ENCODE data around the gene TDRD1. TPM values are rescaled to one million over a fixed set of nuclear protein-coding genes. Genes with fewer than 3 reads are reported as not detected.

Gene TDRD1
- polyA plus RNA-seq, 3 donors = 0.11 to 0.25 (median 0.13) TPM

DNA sequence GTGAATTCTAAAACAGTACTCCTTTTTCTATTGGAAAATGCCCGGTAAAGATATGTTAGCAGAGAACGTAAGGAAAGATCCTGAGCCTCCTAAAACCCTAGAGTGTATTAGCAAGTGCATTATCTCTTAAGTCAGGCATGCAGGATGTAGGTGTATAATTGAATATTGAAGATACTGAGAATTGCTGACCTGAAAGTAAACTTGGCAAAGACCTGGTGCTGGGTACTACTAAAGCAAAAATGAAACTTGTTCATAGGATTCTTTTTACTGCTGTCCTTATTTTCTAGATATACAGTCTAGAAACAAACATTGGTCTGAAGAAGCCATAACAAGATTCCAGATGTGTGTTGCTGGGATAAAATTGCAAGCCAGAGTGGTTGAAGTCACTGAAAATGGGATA lies 41.1 kb downstream of the TDRD1 start:
- no peak overlapping the region for H3K27ac ChIP-seq (ENCODE audit: low read depth, low read length)
- 82 to 94% (median 88%) methylated on average over 2 of the region's 2 CpGs for whole genome bisulfite sequencing, 3 donors

DNA sequence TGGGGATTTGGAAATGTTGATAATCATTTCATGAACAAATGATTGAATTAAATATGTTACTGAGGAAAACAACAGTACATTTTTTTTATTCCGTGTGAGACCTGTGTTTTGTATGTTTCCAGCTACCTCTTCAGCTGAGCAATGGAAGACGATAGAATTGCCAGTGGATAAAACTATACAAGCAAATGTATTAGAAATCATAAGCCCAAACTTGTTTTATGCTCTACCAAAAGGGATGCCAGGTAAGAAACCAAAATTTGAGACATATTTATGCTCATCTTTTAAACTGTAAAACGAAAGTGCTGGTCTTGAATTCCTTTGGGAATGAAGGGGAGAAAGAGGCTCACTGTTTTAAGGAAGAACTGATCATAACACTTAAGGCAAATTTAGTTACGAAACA lies 42.1 kb downstream of the TDRD1 start:
- H3K27ac ChIP-seq (ENCODE audit: low read depth, low read length) = no peak overlapping the region
- WGBS, 3 donors = 79 to 83% (median 79%) methylated on average over 4 of the region's 4 CpGs

DNA sequence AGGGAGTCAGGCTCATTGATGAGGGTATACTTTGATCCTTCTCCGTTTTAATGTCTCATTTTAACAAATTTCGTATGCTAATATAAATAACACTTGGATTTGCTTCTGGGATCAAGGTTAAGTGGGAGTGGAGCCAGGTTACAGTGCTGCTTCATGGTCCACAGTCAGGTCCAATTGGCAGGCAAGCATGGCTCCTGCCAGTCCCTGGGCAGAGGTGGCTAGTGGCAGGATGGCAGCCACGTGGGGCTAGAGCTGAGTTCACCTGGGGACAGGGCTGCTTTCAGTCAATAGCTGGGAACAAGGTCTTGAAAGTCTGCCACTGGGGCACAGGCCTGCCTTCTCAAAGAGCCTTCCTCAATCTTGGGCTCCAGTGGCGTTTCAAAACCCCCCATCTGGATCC lies 43.9 kb downstream of the TDRD1 start:
- 70 to 88% (median 84%) methylated on average over 4 of the region's 4 CpGs for WGBS, 3 donors
- no peak overlapping the region for H3K27ac ChIP-seq (ENCODE audit: low read depth, low read length)

DNA sequence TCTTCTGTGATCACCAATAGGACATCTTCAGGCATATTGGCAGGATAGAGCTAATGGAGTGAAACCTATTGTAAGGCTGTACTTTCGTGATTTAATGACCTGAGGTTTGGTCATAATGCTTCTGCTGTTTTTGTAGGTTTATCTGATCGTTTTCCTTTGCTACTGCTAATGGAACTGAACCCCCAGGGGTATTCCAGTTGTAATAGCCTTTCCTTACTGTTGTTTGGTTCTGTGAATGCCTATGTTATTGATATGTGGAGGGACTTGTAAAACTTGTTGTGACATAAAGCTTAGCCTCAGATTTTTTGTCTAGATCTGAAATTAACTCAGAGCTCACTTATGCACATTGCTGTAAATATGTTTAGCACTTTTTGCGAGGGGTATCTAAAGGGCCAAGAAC lies 49.0 kb downstream of the TDRD1 start:
- WGBS, 3 donors = 63 to 70% (median 67%) methylated on average over 3 of the region's 3 CpGs
- no peak overlapping the region for H3K27ac ChIP-seq (ENCODE audit: low read depth, low read length)

DNA sequence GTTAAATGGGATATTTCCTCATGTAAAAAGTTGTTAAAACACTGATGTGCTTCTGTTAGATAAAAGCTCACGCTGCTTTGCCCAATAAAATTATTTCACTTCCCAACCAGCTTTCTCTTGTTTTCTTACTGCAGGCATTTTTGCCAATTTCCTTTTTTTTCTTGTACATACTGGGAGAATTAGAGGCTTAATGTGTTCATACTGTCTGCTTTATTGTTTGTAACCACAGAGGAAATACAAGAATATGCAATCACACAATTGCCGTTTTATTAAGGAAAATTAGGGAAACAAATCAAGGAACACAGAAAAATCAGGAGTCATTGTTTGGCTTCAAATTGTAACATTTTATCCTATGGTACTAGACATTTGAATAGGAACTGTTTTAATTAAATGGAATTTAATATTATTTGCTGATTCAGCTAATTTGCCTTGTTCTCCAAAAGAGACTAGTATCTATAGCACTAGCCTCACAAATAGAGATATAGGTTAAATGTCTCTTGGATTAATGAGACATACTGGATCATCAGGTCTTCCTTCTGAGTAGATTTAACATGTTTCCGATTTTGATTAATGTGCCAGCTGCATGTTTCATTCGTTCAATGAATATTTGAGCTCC lies 53.5 kb downstream of the TDRD1 start:
- H3K27ac ChIP-seq (ENCODE audit: low read depth, low read length) = no peak overlapping the region
- 68 to 87% (median 73%) methylated on average over 4 of the region's 4 CpGs for WGBS, 3 donors

DNA sequence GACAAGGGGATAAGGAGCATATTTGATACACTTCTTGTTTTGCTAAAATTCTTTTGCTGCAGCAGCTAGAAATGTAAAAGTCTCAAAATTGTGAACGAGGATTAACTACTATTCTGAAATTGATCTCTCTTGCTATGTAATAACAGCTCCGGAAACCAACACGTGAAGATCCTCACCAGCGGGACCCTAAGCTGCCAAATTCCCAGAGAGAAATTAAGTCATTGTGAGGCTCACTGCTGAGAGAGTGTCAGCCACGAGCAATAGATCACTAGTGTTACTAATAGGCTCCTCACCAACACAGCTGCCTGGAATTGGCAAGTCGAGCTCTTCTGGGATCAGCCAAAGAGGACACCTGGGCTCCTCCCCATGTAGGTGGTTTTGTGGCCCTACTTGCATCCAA lies 54.3 kb downstream of the TDRD1 start:
- no peak overlapping the region for H3K27ac ChIP-seq (ENCODE audit: low read depth, low read length)
- WGBS, 3 donors = 44 to 62% (median 52%) methylated on average over 6 of the region's 6 CpGs

DNA sequence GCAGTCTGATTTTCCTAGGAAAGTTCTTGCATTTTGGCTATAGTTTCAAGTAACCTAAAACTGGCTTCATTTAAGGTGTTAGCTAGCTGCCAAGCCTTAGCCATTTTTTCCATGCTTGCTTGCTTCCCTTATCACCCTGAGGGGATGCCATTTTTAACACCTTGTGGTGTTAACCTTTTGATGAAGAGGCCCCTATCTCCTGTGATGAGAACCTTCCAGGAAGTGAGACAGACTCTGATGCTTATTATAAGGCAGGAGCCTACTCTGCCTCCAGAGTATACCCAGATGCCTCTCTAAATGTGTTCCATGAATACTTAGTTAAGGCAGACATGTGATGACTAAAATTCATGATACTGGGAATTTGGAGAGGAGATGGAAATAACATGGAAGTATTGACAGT lies 55.0 kb downstream of the TDRD1 start:
- no peak overlapping the region for H3K27ac ChIP-seq (ENCODE audit: low read depth, low read length)

DNA sequence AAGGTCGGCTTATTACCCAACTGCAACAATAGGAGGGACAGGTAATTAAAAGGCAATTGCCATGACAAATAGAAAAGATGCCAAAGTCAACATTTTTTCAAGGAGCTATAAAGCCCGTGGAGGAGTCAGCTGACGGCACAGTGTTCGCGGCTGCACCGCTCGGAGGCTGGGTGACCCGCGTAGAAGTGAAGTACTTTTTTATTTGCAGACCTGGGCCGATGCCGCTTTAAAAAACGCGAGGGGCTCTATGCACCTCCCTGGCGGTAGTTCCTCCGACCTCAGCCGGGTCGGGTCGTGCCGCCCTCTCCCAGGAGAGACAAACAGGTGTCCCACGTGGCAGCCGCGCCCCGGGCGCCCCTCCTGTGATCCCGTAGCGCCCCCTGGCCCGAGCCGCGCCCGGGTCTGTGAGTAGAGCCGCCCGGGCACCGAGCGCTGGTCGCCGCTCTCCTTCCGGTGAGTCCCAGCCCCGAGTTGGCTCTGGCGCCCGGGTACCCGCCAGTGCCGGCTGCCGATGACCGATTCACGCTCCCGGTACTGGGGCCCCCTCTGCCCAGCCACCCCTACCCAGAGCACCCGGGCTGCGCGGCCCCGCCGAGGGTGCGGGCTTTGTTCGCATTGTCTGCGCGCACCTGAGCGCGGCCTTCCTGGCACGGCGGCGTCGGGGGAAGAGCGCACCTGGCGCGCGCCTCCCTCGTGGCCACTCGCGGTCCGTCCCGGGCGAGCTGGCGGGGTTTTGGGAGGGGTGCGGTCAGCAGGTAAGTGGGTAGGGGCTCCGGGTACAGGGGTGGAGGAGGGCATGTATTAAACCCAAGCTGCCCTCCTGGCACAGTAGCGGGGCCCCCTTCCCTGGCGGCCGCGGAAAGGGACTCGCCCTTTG lies 60.2 kb downstream of the TDRD1 start, which contains the start of gene VWA2:
VWA2 (plus strand) TSS at position 138 of the 877 bp plus-strand sequence. CDS start 9,460 bp downstream, outside the sequence.
- no peak within 1 kb of the TSS for H3K27ac ChIP-seq (ENCODE audit: low read depth, low read length)
- 6 to 8% (median 8%) methylated on average over 58 to 79 of the region's 79 CpGs for WGBS, 3 donors

DNA sequence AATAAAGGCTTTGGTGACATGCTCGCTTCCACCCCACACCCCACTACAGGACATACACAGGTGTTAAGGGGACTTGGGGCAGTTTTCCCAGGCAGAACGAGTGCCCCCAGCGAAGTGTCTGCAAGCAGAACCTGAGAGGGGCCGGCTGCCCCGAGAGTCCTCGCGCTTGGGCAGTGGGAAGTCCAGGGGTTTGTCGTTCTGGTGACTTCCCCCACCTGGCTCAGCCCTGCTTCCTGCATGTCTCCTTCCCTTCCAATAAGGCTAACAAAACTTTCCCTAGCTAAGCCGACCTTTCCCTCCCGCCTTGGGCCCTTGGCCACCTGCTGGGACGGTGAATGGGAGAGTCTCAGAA lies 60.8 kb downstream of the TDRD1 start:
- H3K27ac ChIP-seq (ENCODE audit: low read depth, low read length) = no peak overlapping the region

DNA sequence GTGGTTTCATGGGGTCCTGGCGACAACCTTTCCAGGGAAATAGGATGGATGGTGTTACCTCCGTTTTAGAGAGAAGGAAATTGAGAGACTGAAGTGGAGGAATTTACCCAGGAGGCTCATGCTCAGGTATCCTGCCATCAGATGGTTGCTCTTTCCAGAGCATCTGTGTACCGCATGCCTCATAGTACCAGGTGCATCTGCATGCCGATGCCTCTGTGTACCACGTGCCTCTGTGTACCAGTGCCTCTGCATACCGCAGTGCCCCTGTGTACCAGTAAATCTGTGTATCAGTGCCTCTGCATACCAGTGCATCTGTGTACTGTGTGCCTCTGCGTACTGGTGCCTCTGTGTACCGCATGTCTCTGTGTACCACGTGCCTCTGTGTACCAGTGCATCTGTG lies 63.1 kb downstream of the TDRD1 start:
- 85 to 94% (median 90%) methylated on average over 9 of the region's 9 CpGs for WGBS, 3 donors
- H3K27ac ChIP-seq (ENCODE audit: low read depth, low read length) = no peak overlapping the region

More for the DNA sequence above, 60.8 kb downstream of the TDRD1 start:
- WGBS, 3 donors = 61 to 69% (median 69%) methylated on average over 11 of the region's 11 CpGs

DNA sequence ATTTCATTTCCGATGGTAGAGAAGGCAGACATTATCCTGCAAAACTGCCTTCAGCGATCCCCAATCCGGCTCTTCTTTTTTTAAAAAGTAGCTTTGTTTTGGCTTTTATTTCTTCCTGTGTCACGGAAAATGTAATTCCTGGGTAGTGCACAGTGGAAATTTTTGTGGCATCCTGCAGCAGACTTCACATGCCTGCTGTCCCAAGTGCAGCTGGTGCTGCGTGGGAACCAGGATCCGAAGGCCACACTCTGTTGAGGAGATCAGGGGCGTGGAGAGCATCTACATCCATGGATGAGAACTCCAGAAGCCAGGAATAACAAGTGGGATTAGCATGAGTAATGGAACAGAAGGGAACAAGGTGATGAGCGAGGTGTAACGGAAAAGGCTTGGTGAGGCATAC lies 64.5 kb downstream of the TDRD1 start:
- WGBS, 3 donors = 67 to 84% (median 73%) methylated on average over 9 of the region's 9 CpGs
- H3K27ac ChIP-seq (ENCODE audit: low read depth, low read length) = no peak overlapping the region

DNA sequence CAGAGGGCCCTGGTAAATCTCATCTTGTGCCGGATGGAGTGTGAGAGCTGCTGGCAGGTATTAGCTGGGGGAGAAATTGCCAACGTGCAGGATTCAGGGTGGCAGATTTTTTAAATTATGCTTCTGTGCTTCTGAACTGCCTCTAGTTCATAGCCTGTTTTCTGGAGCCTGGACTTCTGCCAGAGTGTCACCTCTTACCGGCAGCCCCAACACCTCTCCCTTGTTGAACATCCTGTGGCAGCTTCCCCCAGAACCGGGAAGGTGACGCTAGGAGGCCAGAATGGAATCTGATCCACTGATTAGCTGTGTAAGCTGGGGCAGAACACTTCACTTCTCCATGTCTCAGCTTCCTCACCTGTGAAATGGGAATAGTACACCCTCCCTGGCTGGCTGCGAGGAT lies 65.0 kb downstream of the TDRD1 start:
- H3K27ac ChIP-seq (ENCODE audit: low read depth, low read length) = no peak overlapping the region
- WGBS, 3 donors = 47 to 54% (median 49%) methylated on average over 6 of the region's 6 CpGs

DNA sequence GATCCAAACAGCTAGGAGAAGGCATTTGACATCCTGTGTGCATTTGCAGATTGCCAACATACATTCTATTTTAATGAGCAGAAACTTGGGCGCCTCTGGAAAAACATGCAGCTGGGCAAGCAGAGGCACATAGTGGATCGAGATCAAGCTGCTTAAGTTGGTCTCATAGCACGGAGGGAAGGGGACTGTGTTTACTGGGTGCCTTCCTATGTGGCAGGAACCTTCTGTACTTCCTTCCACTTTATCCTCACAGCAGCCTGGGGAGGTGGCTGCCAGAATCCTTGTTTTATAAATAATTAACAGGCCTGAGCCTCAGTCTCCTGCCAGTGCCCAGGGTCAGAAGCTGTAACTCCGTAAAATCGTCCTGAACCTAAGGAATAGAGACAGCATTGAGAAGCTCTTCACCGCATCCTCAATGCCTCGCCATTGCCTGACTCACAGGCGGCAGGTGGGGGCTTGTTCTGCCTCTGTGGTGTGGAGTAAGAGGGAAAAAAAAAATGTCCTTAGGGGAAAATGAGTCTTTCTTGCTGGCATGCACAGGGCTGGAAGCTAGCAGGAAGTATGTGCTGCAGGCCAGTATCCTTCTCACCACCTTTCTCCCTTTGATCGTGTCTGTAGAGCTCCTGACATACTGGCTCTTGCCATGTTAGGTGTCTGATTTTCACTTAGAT lies 66.1 kb downstream of the TDRD1 start:
- 37 to 62% (median 61%) methylated on average over 9 of the region's 9 CpGs for WGBS, 3 donors
- H3K27ac ChIP-seq (ENCODE audit: low read depth, low read length) = no peak overlapping the region

DNA sequence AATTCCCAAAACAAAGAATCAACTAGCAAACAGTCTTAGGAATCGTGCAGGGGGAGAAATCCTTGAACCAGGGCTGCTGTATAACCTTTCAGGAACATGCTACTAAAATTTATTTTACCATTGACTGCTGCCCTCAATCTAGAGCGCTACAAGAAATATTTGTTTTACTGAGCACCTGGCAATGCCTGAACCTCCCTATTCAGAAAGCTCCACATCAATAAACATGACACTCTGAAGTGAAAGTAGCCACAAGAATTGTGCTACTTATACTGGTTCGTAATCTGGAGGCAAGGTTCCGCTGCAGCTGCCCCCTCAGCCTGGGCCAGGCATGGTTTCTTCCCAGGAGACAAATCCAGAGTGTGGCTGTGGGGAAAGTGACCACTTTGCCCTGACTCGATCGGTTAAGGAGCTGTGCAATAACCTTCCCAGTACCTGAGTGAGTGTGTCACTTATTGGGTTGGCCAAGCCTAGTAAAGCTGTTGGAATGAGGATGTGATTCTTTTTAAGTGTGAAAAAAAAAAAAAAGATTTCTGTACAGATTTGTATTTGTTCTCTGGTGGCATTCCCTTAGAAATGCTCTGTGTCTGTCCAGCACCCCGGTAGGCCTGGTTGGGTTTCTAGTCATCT lies 67.6 kb downstream of the TDRD1 start:
- WGBS, 3 donors = 60 to 83% (median 76%) methylated on average over 7 of the region's 7 CpGs
- H3K27ac ChIP-seq (ENCODE audit: low read depth, low read length) = no peak overlapping the region

DNA sequence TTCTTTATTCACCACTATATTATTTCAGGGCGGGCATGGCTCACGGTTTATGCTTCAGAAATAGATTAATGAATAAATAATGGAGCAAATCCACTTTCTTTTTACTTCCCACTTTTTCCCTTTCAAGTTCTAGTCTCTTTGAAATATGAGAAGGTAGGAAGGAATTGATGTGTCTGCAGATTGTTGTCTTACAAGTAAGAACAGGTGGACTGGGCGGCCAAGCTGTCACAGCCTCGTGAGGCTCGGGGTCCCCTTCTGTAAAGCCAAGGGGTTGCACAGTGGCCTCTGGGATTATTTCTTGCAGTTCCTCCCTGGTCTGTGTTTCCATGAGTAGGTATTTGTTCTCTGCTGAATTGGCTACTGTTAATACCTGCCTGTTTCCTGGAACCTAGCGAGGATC lies 71.1 kb downstream of the TDRD1 start:
- WGBS, 3 donors = 87 to 89% (median 88%) methylated on average over 6 of the region's 6 CpGs
- H3K27ac ChIP-seq (ENCODE audit: low read depth, low read length) = no peak overlapping the region

DNA sequence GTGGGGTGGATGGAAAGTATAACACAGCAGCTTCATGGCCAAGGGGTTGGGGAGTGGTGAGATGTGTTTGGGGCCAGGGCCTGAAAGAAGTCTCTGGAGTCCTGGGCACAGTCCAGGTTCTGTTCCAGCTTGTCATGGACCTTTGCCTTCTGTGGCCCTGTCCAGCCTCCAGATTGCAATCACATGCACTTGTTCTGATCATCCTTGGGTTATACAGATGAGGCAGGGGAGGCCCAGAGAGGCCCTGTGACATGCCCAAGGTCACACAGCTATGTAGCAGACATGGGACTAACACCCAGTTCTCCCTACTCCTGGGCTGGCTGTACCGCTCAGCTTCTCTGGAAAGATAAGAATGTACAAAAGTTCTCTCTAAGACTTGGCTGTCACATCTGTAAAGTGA lies 71.6 kb downstream of the TDRD1 start:
- no peak overlapping the region for H3K27ac ChIP-seq (ENCODE audit: low read depth, low read length)
- WGBS, 3 donors = 86 to 100% (median 93%) methylated on average over 1 of the region's 1 CpG

DNA sequence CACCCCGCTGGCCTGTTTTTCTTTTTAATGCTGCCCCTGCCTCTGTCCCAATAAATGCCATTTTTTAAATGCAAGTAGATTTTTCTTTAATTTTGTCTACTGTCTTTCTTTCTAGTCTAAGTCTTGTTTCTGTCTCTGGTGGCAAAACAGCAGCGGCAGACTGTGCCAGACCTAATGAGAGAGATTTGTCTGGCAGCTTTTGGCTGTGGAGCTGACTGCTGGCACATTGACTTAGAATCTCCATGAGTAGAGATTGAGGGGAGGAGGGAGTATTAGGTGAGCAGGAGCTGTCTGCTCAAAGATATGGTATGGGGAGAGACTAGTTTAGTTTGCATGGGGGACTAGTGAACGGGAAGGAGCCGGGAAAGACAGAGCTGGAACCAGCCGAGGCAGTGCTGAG lies 72.9 kb downstream of the TDRD1 start:
- H3K27ac ChIP-seq (ENCODE audit: low read depth, low read length) = no peak overlapping the region
- WGBS, 3 donors = 90 to 98% (median 91%) methylated on average over 5 of the region's 5 CpGs

DNA sequence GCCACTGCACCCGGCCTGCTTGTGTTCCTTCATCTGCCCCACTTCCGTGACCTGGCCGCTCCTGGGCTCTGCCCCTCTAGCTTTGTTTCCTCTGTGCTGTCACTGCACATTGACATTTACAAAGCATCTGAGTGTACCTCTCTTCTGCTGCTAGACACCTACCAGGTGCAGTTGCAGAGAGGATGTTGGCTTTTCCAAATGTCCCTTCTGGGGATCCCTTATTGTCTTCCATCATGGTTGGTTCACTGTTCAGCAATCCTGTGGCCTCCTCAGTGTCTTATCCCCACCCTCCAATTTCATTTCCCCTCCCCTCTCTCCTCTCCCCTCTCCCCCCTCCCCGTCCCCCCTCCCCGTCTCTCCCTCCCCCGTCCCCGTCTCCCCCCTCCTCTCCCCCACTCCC lies 73.7 kb downstream of the TDRD1 start:
- 72 to 98% (median 96%) methylated on average over 3 to 4 of the region's 7 CpGs for WGBS, 3 donors
- H3K27ac ChIP-seq (ENCODE audit: low read depth, low read length) = no peak overlapping the region

DNA sequence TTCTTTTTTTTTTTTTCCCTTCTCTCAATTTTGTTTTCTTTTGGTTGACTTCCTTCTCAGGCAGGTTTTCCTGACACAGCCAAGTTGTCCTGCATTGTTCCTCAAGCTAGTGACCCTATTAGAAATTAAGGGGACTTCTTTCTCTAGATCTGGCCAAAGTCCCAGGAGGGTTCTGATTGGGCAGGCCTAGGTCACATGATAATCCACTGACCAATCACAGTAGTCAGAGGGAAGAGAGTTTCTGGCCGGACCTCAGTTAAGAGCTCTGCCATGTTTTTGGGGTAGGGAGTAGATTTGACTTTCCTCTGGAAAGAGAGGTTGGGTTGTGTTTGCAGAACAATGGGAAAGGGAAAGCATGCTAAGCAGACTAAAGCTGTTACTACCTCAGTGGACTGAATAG lies 76.1 kb downstream of the TDRD1 start:
- no peak overlapping the region for H3K27ac ChIP-seq (ENCODE audit: low read depth, low read length)

More for the DNA sequence above, 76.1 kb downstream of the TDRD1 start:
- WGBS, 3 donors = 96 to 100% (median 100%) methylated on average over 1 of the region's 1 CpG
